Right atrium auricular region (tissue), 2 donors: ENCODE data around the gene MACROH2A1. TPM values are rescaled to one million over a fixed set of nuclear protein-coding genes. Genes with fewer than 3 reads are reported as not detected.

Experiments
- DNase-seq: peaks from one replicate; pipeline ENCODE4 v3.0.0-alpha.2; 2019; ENCODE audit warnings: low spot score
- H3K27ac ChIP-seq, 2 donors: fragments of 200-600 bp; sonication (generic); 1 replicate in 1 of 2; 2 replicates in 1 of 2; pipeline ENCODE4 v1.5.1; 2016 to 2019
- H3K27me3 ChIP-seq, 2 donors: fragments of 200-600 bp; sonication (generic); one replicate each; pipeline versions ENCODE4 v1.5.1 to v1.6.0; 2017 to 2019
- H3K36me3 ChIP-seq: fragments of 200-600 bp; sonication (generic); one replicate; pipeline ENCODE4 v1.5.1; 2016
- H3K4me1 ChIP-seq, 2 donors: fragments of 200-600 bp; sonication (generic); one replicate each; pipeline versions ENCODE4 v1.5.1 to v1.6.0; 2017 to 2019
- H3K4me3 ChIP-seq, 2 donors: fragments of 200-600 bp; sonication (generic); 1 replicate in 1 of 2; 2 replicates in 1 of 2; pipeline ENCODE4 v1.5.1; 2017 to 2019; ENCODE audit warnings: mild to moderate bottlenecking in 1 of 2, moderate library complexity in 1 of 2
- H3K9me3 ChIP-seq, 2 donors: fragments of 200-600 bp; sonication (generic); one replicate each; pipeline ENCODE4 v1.5.1; 2019
- CTCF ChIP-seq, 2 donors: fragments of 200-600 bp; sonication (generic); IDR thresholded peaks; one replicate each; pipeline ENCODE4 v1.5.1; 2019; ENCODE audit warnings: antibody characterized with exemption in 2 of 2
- total RNA-seq, 2 donors: library from RNA; depleted of rRNA; stranded (reverse); fragments of >200 nt; gene quantifications; one replicate each; pipeline ENCODE4 v1.1.0, GENCODE V29; 2016

MACROH2A1 gene
- total RNA-seq, 2 donors from 2014 or later: 149 to 179 TPM

DNA sequence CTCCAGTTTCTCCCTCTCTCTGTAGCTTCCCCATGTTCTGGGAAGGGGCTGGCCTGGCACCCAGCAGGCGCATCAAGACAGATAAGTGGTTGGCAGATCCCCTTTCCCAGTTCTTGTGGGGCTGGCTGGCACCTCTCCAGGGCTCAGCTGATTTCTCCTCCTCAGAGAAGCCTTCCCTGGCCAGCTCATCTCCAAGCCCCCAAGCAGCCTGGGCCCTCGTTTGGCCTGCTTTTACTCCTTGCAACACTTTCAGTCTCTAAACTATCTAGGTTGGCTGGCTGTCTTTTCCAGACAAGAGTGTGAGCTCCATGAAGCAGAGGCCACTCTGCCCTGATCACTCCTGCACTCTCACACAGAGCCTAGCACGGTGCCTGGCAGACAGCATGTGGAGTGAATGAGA, 13.5 kb downstream of the MACROH2A1 start:
- Histone ChIP-seq H3K36me3 (peaks cover 38% of the 10 kb centered on the region), H3K9me3 (no peaks in the 10 kb centered on the region), H3K27ac (peak overlapping the region; percentile 44 to 75), H3K4me1 (peaks cover 4 to 84% of the 10 kb centered on the region in 2 donors), H3K27me3 (no peaks in the 10 kb centered on the region), H3K4me3 (no peak overlapping the region)
- no peak for TF ChIP-seq CTCF (IDR thresholded peaks at IDR 0.05)
- no peak for DNase-seq

GRCh38 chr5:135384898-135385297, 14.1 kb downstream of the MACROH2A1 start:
- H3K27ac ChIP-seq: peak overlapping the region in 1 of 2 donors; percentile 75

DNA sequence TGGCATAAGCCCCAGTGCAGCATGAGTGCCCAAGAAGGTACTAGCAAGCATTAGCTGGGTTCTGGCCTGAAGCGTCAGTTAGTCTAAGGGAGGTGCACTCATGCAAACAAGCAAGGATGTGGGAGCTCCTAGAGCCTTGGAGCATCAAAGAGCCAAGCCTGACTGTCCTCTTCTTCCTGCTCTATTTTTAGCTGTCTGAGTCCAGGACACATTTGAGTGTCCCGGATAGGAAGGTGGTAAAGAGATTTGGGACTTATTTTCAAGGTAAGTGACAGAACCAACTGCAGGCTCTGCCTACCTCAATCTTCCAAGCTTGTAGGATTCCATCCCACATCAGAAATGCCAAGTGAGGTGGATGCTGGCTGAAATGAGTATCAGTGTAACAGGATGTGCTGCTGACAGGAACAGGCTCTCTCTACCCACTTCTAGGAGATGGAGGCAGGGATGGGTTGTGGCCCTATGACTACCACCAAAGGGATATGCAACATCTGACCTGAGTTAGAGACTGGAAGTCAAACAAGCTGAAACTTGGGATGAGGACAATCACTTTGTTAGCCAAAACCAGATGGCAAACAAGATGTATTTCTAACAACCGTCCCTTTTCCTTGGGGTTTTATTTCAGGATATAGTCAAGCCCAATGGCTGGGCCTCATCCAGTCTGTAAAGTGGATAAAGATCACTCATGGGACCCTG, 15.1 kb downstream of the MACROH2A1 start:
- Histone ChIP-seq H3K27ac (peak overlapping the region in 1 of 2 donors; percentile 26), H3K9me3 (no peaks in the 10 kb centered on the region), H3K36me3 (peaks cover 40% of the 10 kb centered on the region), H3K4me1 (peaks cover 4 to 85% of the 10 kb centered on the region in 2 donors), H3K27me3 (no peaks in the 10 kb centered on the region), H3K4me3 (no peak overlapping the region)
- TF ChIP-seq CTCF (IDR thresholded peaks at IDR 0.05): no peak
- DNase-seq: no peak

More at GRCh38 chr5:135384898-135385297, 14.1 kb downstream of the MACROH2A1 start:
- no peak for DNase-seq
- no peak for TF ChIP-seq CTCF (IDR thresholded peaks at IDR 0.05)
- peaks cover 42% of the 10 kb centered on the region for H3K36me3 ChIP-seq
- no peak overlapping the region for H3K4me3 ChIP-seq
- peaks cover 4 to 83% of the 10 kb centered on the region in 2 donors for H3K4me1 ChIP-seq
- H3K9me3 ChIP-seq: no peaks in the 10 kb centered on the region
- H3K27me3 ChIP-seq: no peaks in the 10 kb centered on the region

GRCh38 chr5:135382981-135383380, 16.1 kb downstream of the MACROH2A1 start:
- Histone ChIP-seq H3K27me3 (no peaks in the 10 kb centered on the region), H3K4me1 (peaks cover 4 to 84% of the 10 kb centered on the region in 2 donors), H3K27ac (peak overlapping the region in 1 of 2 donors; percentile 32), H3K36me3 (peaks cover 35% of the 10 kb centered on the region), H3K4me3 (no peak overlapping the region), H3K9me3 (no peaks in the 10 kb centered on the region)
- DNase-seq: no peak
- no peak for TF ChIP-seq CTCF (IDR thresholded peaks at IDR 0.05)

GRCh38 chr5:135382106-135382790, 16.8 kb downstream of the MACROH2A1 start:
- Histone ChIP-seq H3K27ac (peak overlapping the region in 1 of 2 donors; percentile 32), H3K36me3 (peaks cover 31% of the 10 kb centered on the region)

More at GRCh38 chr5:135382106-135382790, 16.8 kb downstream of the MACROH2A1 start:
- peaks cover 4 to 81% of the 10 kb centered on the region in 2 donors for H3K4me1 ChIP-seq
- no peak overlapping the region for H3K4me3 ChIP-seq
- no peak for TF ChIP-seq CTCF (IDR thresholded peaks at IDR 0.05)
- H3K27me3 ChIP-seq: no peaks in the 10 kb centered on the region
- DNase-seq: no peak
- H3K9me3 ChIP-seq: no peaks in the 10 kb centered on the region
